Measurements from ENCODE around the gene ID1. TPM values are rescaled to one million over a fixed set of nuclear protein-coding genes. Genes with fewer than 3 reads are reported as not detected.

Gene ID1
- total and polyA plus RNA-seq, 2 of the 13 experiments (the other 11 are each of a cell fraction or from before 2014, with no cell fraction given): 320 to 419 TPM

- TF ChIP-seq CREB3 (CRISPR knock-in tag; IDR thresholded peaks at IDR 0.05) (no peak), ZFP1 (CRISPR knock-in tag; IDR thresholded peaks at IDR 0.05) (no peak), TCF12 (IDR thresholded peaks at IDR 0.05) (no peak), TCF12 (CRISPR knock-in tag; IDR thresholded peaks at IDR 0.05) (no peak), NFKB2 (CRISPR knock-in tag; IDR thresholded peaks at IDR 0.05; ENCODE audit: borderline replicate concordance) (no peak), NR1H2 (CRISPR knock-in tag; IDR thresholded peaks at IDR 0.05; ENCODE audit: borderline replicate concordance, low read depth) (no peak), ZBTB7B (CRISPR knock-in tag; IDR thresholded peaks at IDR 0.05) (peak; percentile 6; the same call in 1 of the 2 replicates), ZNF138 (CRISPR knock-in tag; IDR thresholded peaks at IDR 0.05; ENCODE audit: low read depth) (no peak), GPBP1L1 (CRISPR knock-in tag; IDR thresholded peaks at IDR 0.05) (no peak), ZNF281 (CRISPR knock-in tag; IDR thresholded peaks at IDR 0.05; ENCODE audit: borderline replicate concordance) (no peak), ZFP91 (CRISPR knock-in tag; IDR thresholded peaks at IDR 0.05; ENCODE audit: borderline replicate concordance) (peak; percentile 2; the same call in 1 of the 2 replicates), HBP1 (CRISPR knock-in tag; IDR thresholded peaks at IDR 0.05; ENCODE audit: low read depth) (no peak), SIX1 (CRISPR knock-in tag; IDR thresholded peaks at IDR 0.05; ENCODE audit: borderline replicate concordance) (no peak), CEBPZ (IDR thresholded peaks at IDR 0.05; ENCODE audit: low read length) (no peak), ZNF878 (CRISPR knock-in tag; IDR thresholded peaks at IDR 0.05) (no peak), SOX5 (CRISPR knock-in tag; IDR thresholded peaks at IDR 0.05; ENCODE audit: borderline replicate concordance) (0 out of 2 replicates have a peak, but pooled peaks have one; percentile 10), YY1 (IDR thresholded peaks at IDR 0.05; ENCODE audit: insufficient read depth, insufficient replicate concordance, low read depth, low read length) (peak; percentile 36)
Observed at GRCh38 chr20:31570021-31570463, 35.0 kb upstream of the ID1 start (continued).

Measured in HepG2 (cell line).